Activated CD4-positive, alpha-beta T cell treated with anti-CD3 and anti-CD28 coated beads, Interleukin-2, amount 50 U/mL, for 16 hours (primary cell): ENCODE measurements around the gene IQGAP2.
"Not testable (repeated sequence)": the region's sequence is repeated elsewhere in the genome, so short reads cannot be mapped to it uniquely, and the experiment has no call there.

ENCODE experiments used
- DNase-seq: peaks from one replicate; pipeline ENCODE4 v3.0.0-alpha.2; 2020

Gene IQGAP2

GRCh38 chr5:76544268-76544926 is 141.3 kb downstream of the IQGAP2 start:
- peak; percentile 71 for DNase-seq

- DNase-seq = no peak
These were observed 142.1 kb downstream of the IQGAP2 start for GRCh38 chr5:76545184-76545583.

GRCh38 chr5:76546497-76547102 is 143.5 kb downstream of the IQGAP2 start:
- DNase-seq = no peak

GRCh38 chr5:76547242-76547890 is 144.3 kb downstream of the IQGAP2 start:
- peak; percentile 91 for DNase-seq

- no peak for DNase-seq
These were observed 144.9 kb downstream of the IQGAP2 start for GRCh38 chr5:76547891-76548524.

- no peak for DNase-seq
These were observed 145.6 kb downstream of the IQGAP2 start for GRCh38 chr5:76548525-76549229.

GRCh38 chr5:76550881-76551280 is 147.8 kb downstream of the IQGAP2 start:
- DNase-seq = not testable (repeated sequence)

GRCh38 chr5:76552546-76552945 is 149.5 kb downstream of the IQGAP2 start:
- no peak for DNase-seq

GRCh38 chr5:76553251-76553650 is 150.2 kb downstream of the IQGAP2 start:
- DNase-seq = no peak

- DNase-seq = no peak
These were observed 152.0 kb downstream of the IQGAP2 start for GRCh38 chr5:76555114-76555513.

- no peak for DNase-seq
These were observed 152.6 kb downstream of the IQGAP2 start for GRCh38 chr5:76555717-76556116.

- DNase-seq = peak; percentile 53
These were observed 153.6 kb downstream of the IQGAP2 start for GRCh38 chr5:76556511-76557221.

- no peak for DNase-seq
These were observed 158.1 kb downstream of the IQGAP2 start for GRCh38 chr5:76560952-76561891.

- DNase-seq = no peak
These were observed 158.9 kb downstream of the IQGAP2 start for GRCh38 chr5:76561959-76562358.

- no peak for DNase-seq
These were observed 161.9 kb downstream of the IQGAP2 start for GRCh38 chr5:76565009-76565408.

GRCh38 chr5:76570153-76570552 is 167.1 kb downstream of the IQGAP2 start:
- DNase-seq = no peak

GRCh38 chr5:76571559-76571958 is 168.5 kb downstream of the IQGAP2 start:
- DNase-seq = no peak

GRCh38 chr5:76576450-76576849 is 173.4 kb downstream of the IQGAP2 start:
- DNase-seq = no peak

- no peak for DNase-seq
These were observed 173.9 kb downstream of the IQGAP2 start for GRCh38 chr5:76576996-76577395.

GRCh38 chr5:76579166-76579937 is 176.3 kb downstream of the IQGAP2 start:
- no peak for DNase-seq

GRCh38 chr5:76580981-76581380 is 177.9 kb downstream of the IQGAP2 start:
- DNase-seq = no peak
